AG20443 (cell line): ENCODE data around the gene COX4I1.

ENCODE experiments used
- DNase-seq: peaks from one replicate; pipeline ENCODE4 v3.0.0; 2012; ENCODE audit warnings: low spot score, mixed read lengths

The COX4I1 gene

GRCh38 chr16:85767531-85767930 is 32.0 kb upstream of the COX4I1 start:
- peak; percentile 94 for DNase-seq

- no peak for DNase-seq
Observed at GRCh38 chr16:85768199-85768598, 31.3 kb upstream of the COX4I1 start.

GRCh38 chr16:85770741-85771140 is 28.8 kb upstream of the COX4I1 start:
- DNase-seq: no peak

GRCh38 chr16:85773044-85773443 is 26.5 kb upstream of the COX4I1 start:
- no peak for DNase-seq

GRCh38 chr16:85774136-85774535 is 25.4 kb upstream of the COX4I1 start:
- DNase-seq: no peak

- DNase-seq: no peak
Observed at GRCh38 chr16:85774811-85775210, 24.7 kb upstream of the COX4I1 start.

GRCh38 chr16:85777583-85778310 is 21.7 kb upstream of the COX4I1 start:
- DNase-seq: no peak

GRCh38 chr16:85778873-85779272 is 20.6 kb upstream of the COX4I1 start:
- no peak for DNase-seq

GRCh38 chr16:85780281-85780680 is 19.2 kb upstream of the COX4I1 start:
- no peak for DNase-seq

- DNase-seq: no peak
Observed at GRCh38 chr16:85781156-85781555, 18.3 kb upstream of the COX4I1 start.

GRCh38 chr16:85781695-85782370 is 17.7 kb upstream of the COX4I1 start:
- peak; percentile 81 for DNase-seq

GRCh38 chr16:85782451-85782850 is 17.0 kb upstream of the COX4I1 start:
- DNase-seq: peak; percentile 24

GRCh38 chr16:85783441-85783840 is 16.1 kb upstream of the COX4I1 start:
- no peak for DNase-seq

GRCh38 chr16:85784813-85785212 is 14.7 kb upstream of the COX4I1 start:
- no peak for DNase-seq

GRCh38 chr16:85785927-85786326 is 13.6 kb upstream of the COX4I1 start:
- DNase-seq: no peak

GRCh38 chr16:85788819-85789218 is 10.7 kb upstream of the COX4I1 start:
- no peak for DNase-seq

GRCh38 chr16:85789773-85790172 is 9.7 kb upstream of the COX4I1 start:
- no peak for DNase-seq

- no peak for DNase-seq
Observed at GRCh38 chr16:85793662-85794298, 5.7 kb upstream of the COX4I1 start.

- DNase-seq: no peak
Observed at GRCh38 chr16:85794696-85795095, 4.8 kb upstream of the COX4I1 start.

- no peak for DNase-seq
Observed at GRCh38 chr16:85796152-85796551, 3.3 kb upstream of the COX4I1 start.

- no peak for DNase-seq
Observed at GRCh38 chr16:85796599-85796998, 2.9 kb upstream of the COX4I1 start.

- DNase-seq: no peak
Observed at GRCh38 chr16:85798283-85798776, 1.2 kb upstream of the COX4I1 start.

GRCh38 chr16:85798901-85799496 is 496 bp upstream of the COX4I1 start:
- DNase-seq: peak; percentile 83
